HG03280 (cell line): ENCODE measurements around the gene CD6.

ENCODE experiments used
- ATAC-seq: cut with Tn5 transposase; IDR thresholded peaks from one replicate; pipeline ENCODE4 v1.9.1; 2021; ENCODE audit warnings: mild to moderate bottlenecking, moderate library complexity; ENCODE audit not compliant: unreplicated experiment

Gene CD6, protein sequence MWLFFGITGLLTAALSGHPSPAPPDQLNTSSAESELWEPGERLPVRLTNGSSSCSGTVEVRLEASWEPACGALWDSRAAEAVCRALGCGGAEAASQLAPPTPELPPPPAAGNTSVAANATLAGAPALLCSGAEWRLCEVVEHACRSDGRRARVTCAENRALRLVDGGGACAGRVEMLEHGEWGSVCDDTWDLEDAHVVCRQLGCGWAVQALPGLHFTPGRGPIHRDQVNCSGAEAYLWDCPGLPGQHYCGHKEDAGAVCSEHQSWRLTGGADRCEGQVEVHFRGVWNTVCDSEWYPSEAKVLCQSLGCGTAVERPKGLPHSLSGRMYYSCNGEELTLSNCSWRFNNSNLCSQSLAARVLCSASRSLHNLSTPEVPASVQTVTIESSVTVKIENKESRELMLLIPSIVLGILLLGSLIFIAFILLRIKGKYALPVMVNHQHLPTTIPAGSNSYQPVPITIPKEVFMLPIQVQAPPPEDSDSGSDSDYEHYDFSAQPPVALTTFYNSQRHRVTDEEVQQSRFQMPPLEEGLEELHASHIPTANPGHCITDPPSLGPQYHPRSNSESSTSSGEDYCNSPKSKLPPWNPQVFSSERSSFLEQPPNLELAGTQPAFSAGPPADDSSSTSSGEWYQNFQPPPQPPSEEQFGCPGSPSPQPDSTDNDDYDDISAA

GRCh38 chr11:60971520-60971919 lies at the start of gene CD6:
Gene CD6 (plus strand): TSS chr11:60971680. CDS start chr11:60971866, 186 bp downstream.
- ATAC-seq, result no peak

DNA sequence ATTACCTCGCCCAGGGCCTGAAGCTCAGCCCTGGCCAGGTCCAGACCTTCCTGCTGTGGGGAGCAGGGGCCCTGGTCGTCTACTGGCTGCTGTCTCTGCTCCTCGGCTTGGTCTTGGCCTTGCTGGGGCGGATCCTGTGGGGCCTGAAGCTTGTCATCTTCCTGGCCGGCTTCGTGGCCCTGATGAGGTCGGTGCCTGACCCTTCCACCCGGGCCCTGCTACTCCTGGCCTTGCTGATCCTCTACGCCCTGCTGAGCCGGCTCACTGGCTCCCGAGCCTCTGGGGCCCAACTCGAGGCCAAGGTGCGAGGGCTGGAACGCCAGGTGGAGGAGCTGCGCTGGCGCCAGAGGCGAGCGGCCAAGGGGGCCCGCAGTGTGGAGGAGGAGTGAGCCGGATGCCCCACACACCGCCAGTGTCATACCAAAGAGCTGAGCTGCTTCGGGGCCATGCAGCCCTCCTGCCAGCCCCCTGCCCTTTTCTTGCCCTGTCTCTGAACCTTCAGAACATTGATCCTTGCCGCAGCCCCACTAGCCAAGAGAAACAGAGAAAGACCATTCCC lies 49.6 kb upstream of the CD6 start:
- ATAC-seq, result no peak

GRCh38 chr11:60922906-60923305 lies 48.6 kb upstream of the CD6 start:
- no peak for ATAC-seq

- no peak for ATAC-seq
These were observed 48.2 kb upstream of the CD6 start for GRCh38 chr11:60923326-60923725.

DNA sequence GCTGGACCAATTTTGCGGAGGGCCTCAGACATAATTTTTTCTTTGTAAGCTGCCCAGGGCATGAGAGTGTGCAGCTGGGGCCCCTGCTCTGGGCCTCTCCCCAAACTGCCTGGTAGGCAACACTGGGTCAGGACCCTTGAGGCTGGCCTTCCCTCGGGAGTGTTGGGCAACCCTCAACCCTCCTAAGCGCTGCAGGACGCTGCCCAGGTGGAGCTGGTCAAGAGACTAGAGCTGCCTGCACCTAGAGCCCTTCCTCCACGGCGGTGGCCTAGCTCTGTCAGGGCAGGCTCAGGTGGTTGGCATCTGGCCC lies 47.7 kb upstream of the CD6 start:
- ATAC-seq, result no peak

DNA sequence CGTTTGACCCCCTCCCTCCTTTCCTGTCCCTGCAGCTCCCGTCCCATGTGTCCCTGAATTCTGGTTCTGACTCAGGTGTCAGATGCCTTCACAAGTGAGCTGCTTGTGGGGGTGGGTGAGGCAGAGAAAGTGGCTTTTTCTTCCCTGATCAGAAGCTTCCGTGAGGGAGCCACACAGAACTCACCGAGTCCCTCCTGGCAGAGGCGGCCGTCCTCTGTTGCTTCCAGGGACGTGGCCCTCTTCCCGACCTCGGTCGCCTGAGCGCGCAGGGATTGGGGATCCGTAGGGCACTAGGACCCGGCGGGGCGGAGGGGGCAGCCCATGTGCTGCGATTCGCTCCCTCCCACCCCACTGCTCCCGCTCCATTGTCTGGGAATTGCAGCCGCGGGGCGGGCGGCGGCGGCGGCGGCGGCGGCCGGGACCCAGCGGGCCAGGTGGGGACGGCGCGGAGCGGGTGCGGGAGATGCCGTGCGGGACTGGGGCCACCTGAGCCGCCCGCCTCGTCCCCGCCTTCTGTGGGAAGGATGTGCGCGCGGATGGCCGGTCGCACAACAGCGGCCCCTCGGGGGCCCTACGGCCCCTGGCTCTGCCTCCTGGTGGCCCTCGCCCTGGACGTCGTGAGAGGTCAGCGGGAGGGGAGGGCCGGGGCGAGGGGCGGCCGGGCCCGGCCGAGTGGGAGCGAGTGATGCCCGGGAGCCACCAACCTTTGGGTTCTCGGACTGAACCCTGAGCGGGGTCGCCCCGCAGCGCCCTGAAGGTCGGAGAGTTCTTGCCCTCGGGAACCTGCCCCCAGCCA lies 47.2 kb upstream of the CD6 start, which contains the start of gene TMEM132A:
TMEM132A (plus strand) TSS at position 351 of the 796 bp plus-strand sequence; CDS start at position 525, 174 bp downstream.
- no peak for ATAC-seq

DNA sequence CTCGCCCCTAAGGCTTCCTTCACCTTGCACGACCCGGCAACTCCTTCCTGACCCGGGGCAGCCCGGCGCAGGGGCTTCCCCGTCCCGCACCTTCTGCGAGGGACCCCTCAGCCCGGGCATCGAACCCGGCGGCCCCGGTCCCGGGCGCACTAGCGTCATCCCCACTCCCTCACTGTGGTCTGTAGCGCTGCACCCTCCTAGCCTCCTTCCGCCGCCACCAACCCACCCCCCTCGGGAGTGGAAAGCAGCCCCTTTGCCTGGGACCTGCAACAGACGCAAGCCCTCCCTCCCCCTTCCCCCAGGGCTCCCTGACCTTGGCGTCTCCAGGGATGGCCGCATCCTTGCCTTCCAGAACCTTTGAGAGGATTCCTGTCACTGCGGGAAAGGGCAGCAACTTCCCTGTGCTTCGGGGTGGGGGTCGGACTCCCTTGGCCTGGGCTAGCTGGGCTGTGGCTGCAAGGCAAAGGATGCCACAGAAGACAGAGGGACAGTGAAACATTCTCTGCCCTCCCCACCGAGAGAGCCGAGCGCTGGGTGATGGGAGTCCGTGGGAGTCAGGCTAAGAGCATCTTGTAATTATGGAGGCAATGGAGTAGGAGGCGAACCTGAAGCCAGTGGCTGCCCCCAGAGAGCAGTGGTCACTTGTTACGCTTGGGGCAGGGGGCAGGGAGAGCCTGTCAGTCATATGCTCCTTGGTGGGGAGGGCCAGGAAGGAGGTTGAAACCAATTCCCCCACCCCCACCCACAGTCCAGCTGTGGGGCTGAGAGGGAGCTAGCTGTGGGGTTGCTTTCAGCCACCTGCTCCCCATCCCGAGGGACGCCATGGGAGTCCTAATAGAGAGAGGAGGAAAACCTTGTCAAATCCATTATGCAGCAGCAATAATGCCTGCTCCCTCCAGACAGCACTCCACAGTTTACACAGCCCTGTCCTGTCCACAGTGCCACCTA lies 46.3 kb upstream of the CD6 start:
- no peak for ATAC-seq

- ATAC-seq, result no peak
These were observed 45.6 kb upstream of the CD6 start for GRCh38 chr11:60925868-60926267.

DNA sequence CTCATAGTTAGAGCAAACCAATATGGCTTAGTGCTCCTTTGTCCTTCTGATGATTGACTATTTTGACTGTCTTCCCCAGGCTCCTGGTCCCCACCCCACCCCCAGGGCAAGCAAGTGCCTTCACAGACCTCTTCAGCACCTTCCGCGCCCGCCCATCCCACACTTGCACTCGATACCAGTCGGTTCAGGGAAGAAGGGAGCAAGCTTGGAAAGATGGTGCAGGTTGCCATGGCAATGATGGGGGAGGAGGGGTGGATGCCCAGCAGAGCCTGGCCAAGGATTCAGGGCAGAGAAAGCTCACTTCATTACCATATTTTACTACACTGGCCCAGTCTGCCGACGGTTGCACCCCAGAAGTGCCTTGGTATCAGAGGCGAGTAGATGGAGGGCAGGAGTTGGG lies 45.0 kb upstream of the CD6 start:
- no peak for ATAC-seq

DNA sequence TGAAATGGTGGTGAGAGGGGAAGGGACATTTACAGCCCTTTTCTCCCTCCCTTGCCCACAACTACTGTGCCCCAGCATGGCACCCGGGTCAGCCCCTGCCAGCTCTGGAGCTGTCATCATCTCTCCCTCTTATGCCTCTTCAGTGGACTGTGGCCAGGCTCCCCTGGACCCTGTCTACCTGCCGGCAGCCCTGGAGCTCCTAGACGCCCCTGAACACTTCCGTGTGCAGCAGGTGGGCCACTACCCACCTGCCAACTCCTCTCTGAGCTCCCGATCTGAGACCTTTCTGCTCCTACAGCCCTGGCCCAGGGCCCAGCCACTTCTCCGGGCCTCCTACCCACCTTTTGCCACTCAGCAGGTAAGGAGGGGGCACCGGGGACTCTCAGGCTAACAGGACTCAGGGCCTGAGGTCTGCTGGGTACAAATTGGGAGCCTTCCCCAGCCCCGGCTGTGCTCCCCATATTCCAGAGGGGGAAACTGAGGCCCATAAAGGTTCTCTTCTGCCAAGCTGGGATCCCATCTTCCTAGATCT lies 44.4 kb upstream of the CD6 start:
- no peak for ATAC-seq

GRCh38 chr11:60927600-60927999 lies 43.9 kb upstream of the CD6 start:
- no peak for ATAC-seq

GRCh38 chr11:60928563-60929001 lies 42.9 kb upstream of the CD6 start:
- ATAC-seq, result no peak

GRCh38 chr11:60929764-60930163 lies 41.7 kb upstream of the CD6 start:
- no peak for ATAC-seq

GRCh38 chr11:60930394-60930793 lies 41.1 kb upstream of the CD6 start:
- no peak for ATAC-seq

- ATAC-seq, result no peak
These were observed 39.6 kb upstream of the CD6 start for GRCh38 chr11:60931917-60932316.

GRCh38 chr11:60932605-60933356 lies 38.7 kb upstream of the CD6 start:
- no peak for ATAC-seq

GRCh38 chr11:60933416-60934123 lies 37.9 kb upstream of the CD6 start:
- ATAC-seq, result no peak

- ATAC-seq, result no peak
These were observed 37.2 kb upstream of the CD6 start for GRCh38 chr11:60934124-60934789.
